NCI-H1048 (cell line): Measurements from ENCODE around the gene SPPL3.
"Not testable (repeated sequence)": the region's sequence is repeated elsewhere in the genome, so short reads cannot be mapped to it uniquely, and the experiment has no call there.

Source experiments
- DNase-seq: peaks from one replicate; lab custom pipeline; 2025; lab: John Stamatoyannopoulos, UW

Gene SPPL3

DNA sequence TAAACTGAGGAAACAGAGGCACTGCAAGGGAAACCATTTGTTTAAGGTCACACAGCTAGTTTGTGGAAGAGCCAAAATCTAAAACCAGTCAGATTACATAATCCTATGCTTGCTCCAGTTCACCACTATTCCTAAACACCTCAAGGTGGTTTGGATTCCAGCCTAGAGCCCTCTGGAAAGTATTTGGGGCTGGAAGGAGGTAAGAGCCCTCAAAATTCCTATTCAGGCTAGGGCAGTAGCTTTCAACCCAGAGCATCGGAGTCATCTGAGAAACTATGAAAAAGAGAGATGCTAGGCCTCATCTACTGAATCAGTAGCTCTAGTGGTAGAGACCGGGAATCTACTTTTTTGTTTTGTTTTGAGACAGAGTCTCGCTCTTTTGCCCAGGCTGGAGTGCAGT lies 16.0 kb upstream of the SPPL3 start:
- DNase-seq = no peak

DNA sequence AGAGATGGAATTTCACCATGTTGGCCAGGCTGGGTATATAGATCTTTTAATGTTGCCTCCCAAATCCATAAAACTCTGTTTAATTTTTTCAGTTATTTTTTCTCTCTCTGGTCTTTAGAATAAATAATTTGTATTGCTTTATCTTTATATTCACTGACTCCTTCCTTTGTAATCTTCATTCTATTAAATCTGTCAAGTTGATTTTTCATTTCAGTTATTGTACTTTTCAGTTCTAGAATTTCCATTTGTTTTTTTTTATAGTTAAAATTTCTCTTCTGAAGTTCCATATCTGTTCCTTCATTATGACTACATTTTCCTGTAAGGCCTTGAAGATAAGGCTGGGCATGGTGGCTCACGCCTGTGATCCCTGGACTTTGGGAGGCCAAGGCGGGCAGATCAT lies 13.6 kb upstream of the SPPL3 start:
- no peak for DNase-seq

DNA sequence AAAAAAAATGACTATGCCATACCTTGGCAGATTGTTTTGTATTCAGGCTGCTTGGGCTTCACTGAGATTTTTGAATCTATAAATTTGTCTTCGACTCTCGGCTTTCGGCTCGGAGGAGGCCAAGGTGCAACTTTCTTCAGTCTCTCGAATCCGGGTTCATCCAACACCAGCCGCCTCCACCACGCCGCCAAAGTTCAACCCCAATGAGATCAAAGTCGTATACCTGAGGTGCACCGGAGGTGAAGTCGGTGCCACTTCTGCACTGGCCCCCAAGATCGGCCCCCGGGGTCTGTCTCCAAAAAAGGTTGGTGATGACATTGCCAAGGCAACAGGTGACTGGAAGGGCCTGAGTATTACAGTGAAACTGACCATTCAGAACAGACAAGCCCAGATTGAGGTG lies 12.4 kb upstream of the SPPL3 start:
- DNase-seq = no peak

DNA sequence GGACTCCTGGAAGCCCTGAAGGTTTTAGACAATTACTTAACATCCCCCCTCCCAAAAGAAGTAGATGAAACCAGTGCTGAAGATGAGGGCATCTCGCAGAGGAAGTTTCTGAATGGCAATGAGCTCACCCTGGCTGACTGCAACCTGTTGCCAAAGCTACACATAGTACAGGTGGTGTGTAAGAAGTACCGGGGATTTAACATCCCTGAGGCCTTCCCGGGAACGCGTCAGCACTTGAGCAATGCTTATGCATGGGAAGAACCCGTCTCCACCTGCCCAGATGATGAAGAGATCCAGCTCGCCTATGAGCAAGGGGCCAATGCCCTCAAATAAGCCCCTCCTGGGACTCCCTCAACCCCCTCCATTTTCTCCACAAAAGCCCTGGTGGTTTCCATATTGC lies 10.6 kb upstream of the SPPL3 start:
- no peak for DNase-seq

DNA sequence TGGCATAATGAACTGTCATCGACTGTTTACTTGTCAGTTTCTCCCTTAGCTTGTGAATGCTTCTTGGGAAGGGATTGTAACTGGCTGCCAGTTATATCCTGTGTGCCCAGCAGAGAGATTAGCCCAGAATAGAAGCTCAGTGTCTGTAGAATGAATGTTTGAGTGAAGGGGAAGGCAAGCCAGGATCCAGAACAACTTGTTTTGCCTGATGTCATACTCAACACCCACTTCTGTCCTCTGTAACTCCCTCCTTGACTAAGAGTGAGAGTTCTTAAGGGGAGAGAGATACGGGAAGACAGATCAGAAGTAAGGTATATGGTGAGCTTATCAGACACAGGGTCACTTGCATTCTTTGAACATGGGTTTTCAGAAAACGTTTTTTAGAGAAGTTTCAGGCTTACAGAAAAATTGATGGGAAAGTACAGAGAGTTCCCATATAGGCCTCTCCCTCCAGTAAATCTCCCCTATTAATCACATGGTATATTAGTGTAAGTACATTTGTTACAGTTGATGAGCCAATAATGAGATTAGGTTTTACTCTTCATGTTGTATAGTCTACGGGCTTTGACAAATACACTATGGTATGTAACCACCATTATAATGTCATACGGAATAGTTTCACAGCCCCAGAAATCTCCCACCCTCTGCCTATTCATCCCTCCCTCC lies 5.6 kb upstream of the SPPL3 start:
- DNase-seq = no peak

DNA sequence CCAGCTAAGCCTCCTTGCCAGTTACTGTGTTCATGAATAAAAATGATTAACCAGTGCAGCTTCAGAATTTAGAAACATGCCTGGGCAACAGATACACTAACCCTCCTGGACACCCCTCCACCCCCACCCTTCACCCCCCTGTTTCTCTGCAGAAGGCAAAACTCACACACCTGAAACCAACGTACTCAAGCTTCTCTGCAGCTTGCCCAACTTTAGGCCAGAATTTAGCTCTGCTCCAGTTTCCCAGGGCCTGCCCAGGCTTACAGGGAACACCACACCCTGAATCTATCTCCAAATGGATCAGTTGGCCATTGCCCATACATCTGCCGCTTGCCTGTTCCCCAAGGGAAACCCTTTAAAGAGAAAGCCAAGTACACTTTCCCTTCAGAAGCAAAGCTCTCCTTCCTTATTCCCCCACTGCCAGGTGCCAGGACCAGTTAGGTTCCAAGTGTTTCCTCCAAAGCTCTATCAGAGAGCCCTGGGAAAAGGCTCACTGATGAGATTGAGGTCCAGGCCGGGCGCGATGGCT lies 1.8 kb upstream of the SPPL3 start:
- DNase-seq = no peak

DNA sequence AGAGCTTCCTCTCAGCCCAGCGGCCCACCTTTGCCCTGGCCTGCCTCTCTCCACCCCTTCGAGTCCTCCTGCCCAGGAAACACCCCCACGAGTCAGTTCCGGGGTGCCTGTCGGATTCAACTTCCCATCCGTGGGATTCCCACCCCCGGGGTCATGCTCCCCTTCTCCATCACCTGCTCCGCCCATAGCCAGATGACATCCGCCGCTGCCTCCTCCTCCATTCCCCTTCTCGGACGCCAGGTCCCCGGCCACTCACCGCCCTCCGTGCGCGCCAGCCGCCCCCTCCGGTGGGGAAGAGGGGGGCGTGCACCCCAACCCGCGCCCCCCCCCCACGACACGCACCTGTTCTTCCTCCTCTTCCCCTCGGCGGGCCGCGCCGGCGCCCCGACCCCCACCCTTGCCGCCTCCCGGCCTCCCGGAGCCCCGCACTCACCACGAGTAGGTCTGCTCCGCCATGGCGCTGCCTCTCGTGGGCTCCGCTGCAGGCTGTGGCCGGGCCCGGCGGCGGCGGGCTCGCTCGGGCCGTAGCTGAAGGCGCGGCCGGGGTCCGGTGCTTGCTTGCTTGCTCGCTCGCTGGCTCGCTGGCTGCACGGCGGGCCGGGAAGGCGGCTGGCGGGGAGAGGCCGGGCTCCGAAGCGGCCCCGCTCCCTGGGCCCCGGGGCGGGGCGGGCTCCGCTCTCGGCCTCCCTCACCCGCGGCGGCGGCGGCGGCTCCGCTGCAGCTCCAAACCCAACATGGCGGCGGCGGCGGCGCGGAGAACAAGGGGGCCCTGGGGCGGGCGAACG lies 554 bp downstream of the SPPL3 start:
- no peak for DNase-seq

DNA sequence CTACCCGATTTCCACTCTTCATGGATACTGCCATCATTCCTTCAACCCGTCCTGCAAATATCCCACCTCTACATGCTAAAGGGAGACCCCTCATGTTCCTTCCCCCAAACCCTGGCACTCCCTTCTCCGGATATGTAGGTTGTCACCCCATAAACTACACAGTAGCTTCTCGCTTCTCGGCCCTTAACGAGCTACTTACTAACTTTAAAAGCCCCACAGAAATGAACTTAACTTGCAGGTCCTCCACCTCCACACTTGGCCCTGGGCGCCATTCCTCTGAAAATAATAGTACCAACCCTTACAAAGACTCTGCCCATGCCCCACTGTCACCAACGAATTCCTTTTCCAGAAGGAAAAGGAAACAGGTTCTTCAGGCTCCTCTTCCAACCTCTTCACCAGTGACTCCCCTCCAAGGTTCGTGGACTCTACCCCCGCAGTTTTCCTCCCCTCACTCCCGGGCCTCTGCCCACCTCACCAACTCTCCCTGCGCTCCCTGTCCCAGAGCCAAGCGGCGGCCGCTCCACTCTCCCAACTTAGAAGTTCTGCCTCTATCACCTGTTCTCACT lies 1.2 kb downstream of the SPPL3 start:
- DNase-seq = no peak

DNA sequence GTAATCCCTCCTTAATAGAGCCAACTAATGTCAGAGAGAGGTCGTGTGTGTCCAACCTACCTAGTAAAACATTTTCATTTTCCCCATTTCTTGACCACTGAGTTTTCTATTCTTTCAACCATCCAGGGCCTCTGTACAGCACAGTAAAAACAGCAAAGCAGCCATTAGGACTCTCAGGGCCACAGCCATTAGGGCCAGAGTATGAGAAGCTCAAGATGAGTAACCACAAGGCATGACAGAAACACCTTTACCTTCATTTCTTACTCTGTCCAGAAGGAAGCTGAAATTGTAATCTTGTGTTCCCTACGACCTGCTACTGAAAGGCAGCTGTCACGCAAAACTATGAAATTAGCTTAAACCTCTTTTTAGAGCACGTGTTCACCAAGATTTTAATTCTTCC lies 2.3 kb downstream of the SPPL3 start:
- DNase-seq = no peak

DNA sequence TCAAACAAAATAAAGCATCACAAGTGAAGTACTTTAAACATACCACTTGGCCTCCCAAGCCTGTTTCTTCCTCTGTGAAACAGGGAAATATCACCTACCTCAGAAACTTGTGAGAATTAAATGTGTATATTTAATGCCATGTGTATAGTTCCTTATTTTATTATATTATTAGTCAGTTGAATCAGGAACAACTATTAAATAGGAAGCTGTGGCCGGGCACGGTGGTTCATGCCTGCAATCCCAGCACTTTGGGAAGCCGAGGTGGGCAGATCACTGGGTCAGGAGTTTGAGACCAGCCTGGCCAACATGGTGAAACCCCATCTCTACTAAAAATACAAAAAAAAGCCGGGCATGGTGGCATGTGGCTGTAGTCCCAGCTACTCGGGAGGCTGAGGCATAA lies 3.1 kb downstream of the SPPL3 start:
- DNase-seq = not testable (repeated sequence)

DNA sequence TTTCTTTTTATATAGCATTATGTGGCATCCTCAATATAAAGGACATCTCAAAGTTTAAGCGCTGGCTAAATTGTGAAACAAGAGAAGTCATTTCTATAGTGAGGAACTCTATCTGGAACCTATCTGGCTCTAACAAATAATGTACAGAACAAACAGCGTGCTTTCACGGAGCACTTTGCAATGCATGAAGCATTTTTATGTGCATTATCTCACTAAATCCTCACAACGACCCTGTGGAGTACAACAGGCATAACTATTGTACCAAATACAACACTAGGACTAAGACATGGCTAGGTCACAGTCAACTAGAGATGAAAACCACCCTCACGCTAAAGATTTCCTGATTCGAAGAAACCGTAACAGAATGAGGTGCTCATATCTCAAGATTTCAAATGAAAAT lies 8.6 kb downstream of the SPPL3 start:
- DNase-seq = no peak

DNA sequence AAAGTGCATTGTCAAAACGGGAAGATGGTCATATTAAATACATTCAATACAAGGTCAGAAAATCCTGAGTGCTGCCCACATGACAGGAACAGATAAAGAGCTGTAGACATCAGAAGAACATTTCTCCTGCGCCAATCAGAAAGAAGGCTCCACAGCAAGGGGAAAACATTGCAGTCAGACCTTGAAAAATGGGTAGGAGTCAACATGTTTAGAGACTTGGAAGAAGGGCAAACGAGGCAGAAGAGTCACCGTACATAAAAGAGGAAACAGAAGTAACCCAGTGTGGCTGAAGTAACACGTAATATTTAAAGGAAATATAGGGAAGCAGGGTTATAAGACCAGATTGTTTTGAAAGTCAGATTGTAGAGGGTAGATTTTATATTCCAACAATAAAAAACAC lies 11.9 kb downstream of the SPPL3 start:
- no peak for DNase-seq

DNA sequence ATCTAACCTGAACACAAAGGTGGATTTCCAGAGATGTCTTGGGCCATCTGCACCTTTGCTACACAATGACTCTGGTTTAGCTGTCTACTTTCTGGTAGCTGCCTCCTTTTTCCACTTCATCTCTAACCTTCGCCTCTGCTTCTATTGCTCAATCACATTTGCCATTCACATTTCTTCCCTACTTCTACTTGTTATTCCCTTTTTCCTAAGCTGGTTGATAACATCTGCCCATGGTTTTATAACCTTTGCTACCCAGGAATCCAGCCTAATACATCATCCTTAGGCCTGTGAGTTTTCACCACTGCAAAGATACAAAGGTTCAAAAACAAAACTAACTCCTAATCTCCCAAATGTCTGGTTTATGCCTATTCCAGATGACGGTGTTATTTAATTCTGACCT lies 13.2 kb downstream of the SPPL3 start:
- no peak for DNase-seq

DNA sequence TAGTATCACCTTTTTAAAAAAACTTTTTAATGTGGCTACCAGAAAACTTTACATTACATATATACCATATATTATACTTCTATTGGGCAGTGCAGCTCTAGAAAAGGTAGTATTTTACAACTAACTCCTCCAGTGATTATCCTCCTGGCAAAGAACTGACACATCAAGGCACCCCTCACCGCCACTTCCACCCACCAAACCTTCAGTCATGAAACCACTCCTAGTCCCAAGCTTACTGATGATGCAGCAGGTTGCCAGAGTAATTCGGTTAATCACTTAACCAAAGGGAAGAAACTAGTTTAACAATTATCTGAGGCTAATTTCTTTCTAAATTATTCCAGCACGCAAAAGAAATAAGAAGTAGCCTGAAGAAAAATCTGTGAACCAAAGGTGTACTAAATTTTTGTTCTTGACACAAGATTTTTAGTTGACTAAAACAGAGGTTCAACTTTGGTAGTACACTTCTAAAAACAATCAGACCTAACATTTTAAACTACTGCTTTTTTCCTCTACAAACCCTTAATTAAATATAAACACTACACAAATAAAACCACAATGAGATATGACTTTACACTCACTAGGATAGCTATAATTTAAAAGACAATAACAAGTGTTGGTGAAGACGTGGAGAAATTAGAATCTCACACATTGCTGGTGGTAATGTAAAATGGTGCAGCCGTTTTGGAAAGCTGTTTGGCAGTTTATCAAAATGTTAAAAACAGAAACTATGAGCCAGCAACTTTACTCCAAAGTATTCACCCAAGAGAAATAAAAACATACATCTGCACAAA lies 16.7 kb downstream of the SPPL3 start:
- no peak for DNase-seq

DNA sequence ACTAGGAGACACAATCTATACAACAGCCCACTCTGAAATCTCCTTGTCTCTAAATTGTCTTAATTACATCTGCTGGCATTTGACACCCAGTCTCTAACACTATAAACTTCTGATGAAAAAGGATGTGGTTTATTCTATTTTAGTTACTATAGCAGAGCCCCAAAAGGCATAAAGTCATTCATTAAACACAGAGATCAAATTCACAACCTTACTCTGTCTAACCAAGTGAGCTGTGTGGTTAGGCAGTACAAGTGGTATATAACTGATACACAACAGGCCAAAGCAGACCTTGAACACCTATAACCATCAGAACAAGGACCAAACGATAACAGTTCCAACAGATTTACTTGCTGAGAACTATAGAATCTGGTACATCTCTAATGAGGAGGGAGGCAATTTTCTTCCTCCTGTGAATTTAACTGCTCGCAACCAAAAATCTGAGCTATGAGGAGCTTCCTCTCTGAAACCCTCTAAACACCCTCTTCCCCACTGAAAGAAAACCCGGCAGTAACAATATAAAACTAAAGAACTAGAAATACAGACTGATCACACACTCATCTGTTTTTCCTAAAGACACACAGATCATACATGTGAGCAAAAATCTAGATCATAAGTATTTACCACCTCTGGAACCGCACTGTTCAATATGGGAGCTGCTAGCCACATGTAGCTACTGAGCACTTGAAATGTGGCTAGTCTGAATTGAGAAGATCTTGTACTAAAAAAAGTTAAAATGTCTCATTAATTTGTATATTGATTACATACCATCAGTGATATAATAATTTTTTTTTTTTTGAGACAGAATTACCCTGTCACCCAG lies 17.7 kb downstream of the SPPL3 start:
- no peak for DNase-seq

DNA sequence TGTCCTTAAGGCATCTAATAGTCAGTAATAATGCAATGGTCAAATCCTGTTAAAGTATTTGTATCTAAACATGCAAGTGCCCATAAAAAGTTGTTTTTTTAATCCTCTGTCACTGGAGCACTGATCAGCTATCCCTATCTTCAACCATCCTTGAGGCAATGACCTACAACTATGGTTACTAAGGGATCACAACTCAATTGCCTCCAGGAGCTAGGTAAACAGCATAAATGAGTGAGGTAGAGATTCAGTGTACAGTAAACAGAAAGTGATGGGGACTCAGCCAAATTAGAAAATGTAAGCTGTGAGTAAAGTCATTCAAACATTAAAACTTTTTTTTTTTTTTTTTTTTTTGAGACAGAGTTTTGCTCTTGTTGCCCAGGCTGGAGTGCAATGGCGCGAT lies 18.6 kb downstream of the SPPL3 start:
- DNase-seq = no peak

DNA sequence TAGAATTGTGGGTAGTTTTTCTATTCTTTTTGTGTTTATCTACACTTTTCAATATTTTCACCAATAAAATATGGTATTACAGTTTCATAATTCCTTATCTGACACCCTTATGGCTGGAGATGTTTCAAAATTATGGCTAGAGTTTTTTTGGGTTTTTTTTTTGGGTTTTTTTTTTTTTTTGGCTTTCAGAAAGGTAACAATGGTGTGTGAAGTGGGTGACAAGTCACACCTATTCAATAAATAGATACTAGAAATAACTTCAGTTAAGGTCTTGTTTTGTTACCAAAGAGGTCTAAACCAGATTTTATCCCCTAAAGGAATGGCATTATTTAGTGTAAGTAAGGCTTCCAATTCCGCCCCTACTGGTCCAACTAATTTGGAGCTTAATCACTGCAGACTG lies 19.5 kb downstream of the SPPL3 start:
- DNase-seq = no peak

DNA sequence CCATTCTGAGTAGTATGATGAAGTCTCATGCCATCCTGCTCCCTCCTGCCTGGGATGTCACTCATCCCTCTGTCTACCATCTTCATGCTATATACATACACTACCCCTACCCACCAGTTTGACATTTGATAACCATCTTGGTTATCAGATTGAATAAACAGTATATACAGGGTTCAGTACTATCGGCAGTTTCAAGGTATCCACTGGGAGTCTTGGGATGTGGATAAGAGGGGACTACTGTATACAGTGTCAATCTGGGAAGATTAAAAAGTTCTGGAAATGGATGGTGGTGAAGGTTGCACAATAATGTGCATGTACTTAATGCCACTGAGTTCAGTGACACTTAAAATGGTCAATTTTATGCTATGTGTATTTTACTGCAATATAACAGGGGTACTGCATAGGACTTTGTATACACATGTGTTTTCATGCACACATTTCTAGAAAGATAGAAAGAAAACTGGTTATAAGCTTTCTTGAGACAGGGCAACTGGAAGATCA lies 22.1 kb downstream of the SPPL3 start:
- no peak for DNase-seq

DNA sequence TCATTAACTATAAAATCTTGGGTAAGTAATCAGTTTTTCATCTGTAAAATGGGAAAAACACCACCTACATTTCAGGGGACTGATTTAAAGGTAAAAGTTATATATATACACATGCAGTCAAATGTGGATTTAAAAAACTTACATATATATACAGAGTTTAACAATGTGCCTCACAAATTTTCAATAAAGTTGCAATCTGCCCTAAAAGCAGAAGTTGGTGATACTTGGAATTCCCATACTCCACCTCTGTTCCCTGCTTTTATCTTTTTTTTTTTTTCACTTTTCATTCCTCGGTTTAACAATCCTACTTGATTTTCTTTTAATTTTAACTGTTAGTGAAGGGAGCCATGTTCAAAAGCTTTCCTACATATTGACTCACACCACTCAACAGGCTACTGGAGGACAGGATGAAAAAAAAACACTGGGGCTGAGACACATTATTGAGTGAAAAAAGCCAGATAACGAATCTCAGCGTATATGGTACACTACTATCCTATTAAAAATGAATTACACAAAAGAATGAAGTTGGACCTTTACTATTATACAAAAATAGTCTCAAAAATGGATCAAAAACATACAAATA lies 24.3 kb downstream of the SPPL3 start:
- no peak for DNase-seq

DNA sequence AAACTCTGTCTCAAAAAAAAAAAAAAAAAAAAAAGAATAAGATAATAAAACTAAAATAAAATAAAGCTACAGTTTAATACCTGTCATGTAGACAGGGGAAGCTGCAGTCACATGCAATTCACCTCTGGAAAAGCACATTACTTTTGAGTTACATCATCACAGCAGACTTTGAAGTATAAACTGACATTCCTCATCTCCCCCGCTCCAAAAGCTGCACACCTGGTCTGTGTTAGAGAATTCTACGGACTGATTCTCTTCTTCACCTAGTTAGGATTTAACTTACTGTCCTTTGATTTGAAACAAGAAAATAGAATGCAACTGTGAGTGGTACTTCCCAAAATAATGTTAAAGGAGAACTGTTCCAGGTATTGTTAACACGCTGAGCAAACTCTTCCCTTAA lies 25.1 kb downstream of the SPPL3 start:
- no peak for DNase-seq
